Measurements from ENCODE around the gene ADAM8. TPM values are rescaled to one million over a fixed set of nuclear protein-coding genes. Genes with fewer than 3 reads are reported as not detected.

Gene ADAM8
- total RNA-seq, 2 donors from 2014 or later, result 157 to 188 TPM

DNA sequence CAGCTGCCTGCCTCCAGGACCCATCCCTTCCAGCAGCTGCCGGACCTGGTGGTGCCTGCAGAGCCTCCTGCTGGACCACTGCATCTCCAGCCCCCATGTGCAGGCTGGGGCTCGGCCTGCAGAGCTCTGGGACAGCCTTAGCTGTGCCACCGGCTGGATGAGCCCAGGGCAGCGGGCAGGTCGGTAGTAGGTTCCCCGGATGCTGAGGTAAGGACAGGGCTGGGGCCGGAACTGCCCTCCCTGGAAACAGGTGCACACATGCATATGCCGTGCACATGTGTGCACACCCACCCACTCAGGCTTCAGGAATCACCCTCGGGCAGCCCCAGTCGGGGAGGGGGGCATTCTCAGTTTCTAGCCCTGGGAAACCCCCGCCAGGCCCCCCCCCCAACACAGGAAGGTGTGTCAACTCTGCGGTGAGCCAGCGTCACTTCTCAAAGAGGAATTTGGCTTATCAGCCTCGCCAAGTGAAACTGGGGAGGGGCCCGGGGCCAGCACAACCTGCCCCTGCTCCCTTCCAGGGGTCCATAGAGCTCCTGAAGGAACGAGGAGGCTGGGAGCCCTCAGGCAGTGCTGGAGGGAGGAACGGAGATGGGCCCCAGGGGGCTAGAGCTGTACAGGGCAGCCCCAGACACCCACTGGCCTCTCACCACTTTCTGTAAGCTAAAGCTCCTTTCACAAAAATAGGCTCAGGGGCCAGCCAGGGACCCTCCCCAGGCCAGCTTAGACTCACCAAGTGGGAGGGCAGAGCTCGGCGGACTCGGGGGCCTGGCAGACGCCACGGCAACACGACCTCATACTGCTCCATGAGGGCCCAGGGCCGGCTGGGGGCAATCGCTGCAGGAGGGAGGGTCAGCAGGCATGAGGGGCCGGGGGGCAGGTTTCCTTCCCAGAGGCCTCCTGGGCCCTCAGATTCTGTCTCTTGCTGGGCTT, 1.7 kb downstream of the ADAM8 start:
- DNase-seq (peak; percentile 71 to 84 (median 74)), ATAC-seq (peak; percentile 78)
- H3K9me3 ChIP-seq (ENCODE audit: control insufficient read depth, low read length, poor library complexity, severe bottlenecking), result no peaks in the 10 kb centered on the region
- Mint-ChIP-seq H3K36me3 (ENCODE audit: low read depth) (no peaks in the 10 kb centered on the region), H3K4me3 (peak overlapping the region; percentile 95), H3K27ac (peak overlapping the region; percentile 96), H3K4me1 (peaks cover 24% of the 10 kb centered on the region), H3K27me3 (no peaks in the 10 kb centered on the region)

DNA sequence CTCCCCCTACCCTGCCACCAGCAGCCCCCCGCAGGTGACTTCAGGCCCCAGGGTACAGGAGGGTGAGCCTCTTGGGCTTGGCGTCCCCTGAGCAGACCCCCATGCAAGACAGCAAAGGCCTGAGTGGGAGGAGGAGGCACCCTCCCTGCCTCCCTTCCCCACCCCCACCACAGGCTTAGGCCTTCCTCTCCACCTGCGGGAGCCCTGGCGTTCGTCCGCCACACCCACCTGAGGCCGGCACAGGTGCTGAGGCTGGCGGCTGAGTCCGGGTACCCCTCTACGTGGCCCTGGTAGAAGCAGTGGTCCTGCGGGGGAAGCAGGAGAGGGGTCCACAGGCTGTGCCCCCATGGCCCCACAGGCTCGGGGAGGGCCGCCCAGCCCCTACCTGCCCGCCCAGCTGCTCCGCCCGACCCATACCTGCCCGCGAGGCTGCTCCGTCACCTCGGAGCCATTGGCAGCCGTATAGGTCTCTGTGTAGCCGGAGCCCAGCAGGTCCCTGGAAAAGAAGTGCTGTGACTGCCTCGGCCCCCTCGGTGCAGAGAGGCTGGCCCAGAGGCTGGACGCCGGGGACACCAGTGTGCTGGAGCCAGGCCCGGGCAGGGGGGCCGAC, 3.0 kb downstream of the ADAM8 start:
- Mint-ChIP-seq H3K27me3 (no peaks in the 10 kb centered on the region), H3K4me1 (peaks cover 15% of the 10 kb centered on the region), H3K27ac (no peak overlapping the region), H3K4me3 (peak overlapping the region; percentile 28), H3K36me3 (ENCODE audit: low read depth) (no peaks in the 10 kb centered on the region)
- DNase-seq (no peak), ATAC-seq (no peak)
- H3K9me3 ChIP-seq (ENCODE audit: control insufficient read depth, low read length, poor library complexity, severe bottlenecking), result no peaks in the 10 kb centered on the region

DNA sequence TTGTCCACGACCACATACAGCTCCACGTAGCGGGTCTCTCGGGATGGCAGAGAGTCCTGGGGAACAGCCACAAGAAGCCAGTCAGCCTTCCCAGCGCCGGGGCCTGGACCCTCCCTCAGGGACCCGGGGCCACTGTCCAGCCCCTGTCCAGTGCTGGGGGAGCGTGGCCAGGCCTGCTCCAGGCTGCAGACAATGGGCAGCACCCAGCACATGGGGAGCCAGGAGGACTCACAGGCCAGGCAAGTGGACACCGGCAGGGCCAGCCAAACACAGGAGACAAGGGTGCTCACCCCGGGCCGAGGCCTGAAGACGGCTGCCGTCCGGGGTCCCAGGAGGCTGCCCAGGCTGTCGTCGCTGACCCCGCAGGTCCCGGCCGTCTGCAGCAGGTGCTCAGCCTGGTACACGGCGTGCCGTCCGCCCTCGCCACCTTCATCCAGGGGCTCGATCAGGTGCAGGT, 3.7 kb downstream of the ADAM8 start:
- H3K9me3 ChIP-seq (ENCODE audit: control insufficient read depth, low read length, poor library complexity, severe bottlenecking), result no peaks in the 10 kb centered on the region
- no peaks in the 10 kb centered on the region for H3K36me3 Mint-ChIP-seq (ENCODE audit: low read depth)
- peaks cover 11% of the 10 kb centered on the region for H3K4me1 Mint-ChIP-seq
- H3K27me3 Mint-ChIP-seq, result no peaks in the 10 kb centered on the region
- ATAC-seq (no peak), DNase-seq (no peak)
- no peak overlapping the region for H3K4me3 Mint-ChIP-seq
- no peak overlapping the region for H3K27ac Mint-ChIP-seq

DNA sequence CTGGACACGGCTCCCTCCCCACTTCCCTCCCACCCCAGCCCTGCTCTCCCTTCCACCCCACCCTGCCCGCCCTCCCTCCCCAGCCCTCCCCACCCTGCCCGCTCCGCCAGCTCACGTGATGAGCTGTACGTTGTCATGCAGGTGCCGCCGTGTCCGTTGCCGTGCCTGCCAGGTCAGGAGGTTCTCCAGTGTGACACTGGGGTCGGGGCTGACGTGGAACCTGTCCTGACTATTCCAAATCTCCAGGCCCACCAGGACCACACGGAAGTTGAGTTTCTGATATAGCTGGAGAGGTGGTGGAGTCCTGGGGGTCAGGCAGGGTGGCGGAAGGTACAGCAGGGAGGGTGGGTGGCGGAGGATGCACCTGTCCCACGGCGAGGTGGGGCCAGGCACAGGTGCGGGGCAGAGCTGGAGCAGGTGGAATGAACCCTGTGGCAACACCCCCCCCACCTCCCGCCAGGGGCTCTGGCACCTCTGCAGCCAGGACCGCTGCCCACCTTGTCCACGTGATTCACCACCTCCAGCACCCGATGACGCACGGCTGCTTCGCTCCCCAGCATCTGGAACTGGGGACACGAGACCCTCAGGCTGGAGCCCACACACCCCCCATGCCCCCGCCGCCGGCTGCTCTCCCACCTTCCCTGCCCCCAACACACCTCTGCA, 4.2 kb downstream of the ADAM8 start:
- no peak for DNase-seq
- H3K4me3 Mint-ChIP-seq, result peak overlapping the region; percentile 33
- H3K36me3 Mint-ChIP-seq (ENCODE audit: low read depth), result no peaks in the 10 kb centered on the region

DNA sequence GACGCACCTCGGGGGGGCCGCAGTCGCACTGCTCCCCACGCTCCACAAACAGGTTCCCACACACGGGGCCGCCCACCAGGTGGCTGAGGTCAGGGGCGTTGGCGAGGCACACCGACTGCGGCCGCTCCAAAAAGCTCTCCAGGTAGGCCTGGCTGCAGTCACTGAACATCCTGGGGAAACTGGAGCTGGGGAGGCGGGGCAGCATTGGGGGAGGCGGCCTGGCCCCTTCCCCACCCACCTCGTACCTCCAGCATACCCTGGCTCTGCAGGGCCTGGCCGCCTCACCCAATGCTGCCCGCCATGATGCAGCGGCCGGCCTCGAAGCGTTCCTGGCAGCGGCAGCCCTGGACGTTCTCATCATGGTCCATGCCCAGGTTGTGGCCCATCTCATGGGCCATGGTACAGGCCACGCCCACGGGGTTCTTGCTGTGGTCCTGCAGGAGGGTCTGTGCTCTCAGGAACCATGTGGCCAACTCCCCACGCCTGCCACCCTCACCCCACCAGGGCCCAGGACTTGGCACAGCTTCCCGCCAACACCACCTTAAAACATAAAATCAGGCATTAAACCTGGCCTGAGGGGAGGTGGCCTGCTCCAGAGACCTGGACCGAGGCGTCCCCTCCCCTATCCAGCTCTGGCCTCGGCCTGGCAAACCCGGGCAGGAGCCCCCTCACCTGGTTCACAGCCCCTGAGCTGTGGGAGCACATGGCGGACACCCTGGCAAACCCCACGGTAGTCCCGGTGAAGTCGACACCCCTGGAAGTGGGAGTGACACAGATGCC, 5.0 kb downstream of the ADAM8 start:
- DNase-seq (no peak), ATAC-seq (no peak)
- no peak overlapping the region for H3K4me3 Mint-ChIP-seq
- H3K36me3 Mint-ChIP-seq (ENCODE audit: low read depth), result no peaks in the 10 kb centered on the region
- no peak overlapping the region for H3K27ac Mint-ChIP-seq
- no peaks in the 10 kb centered on the region for H3K27me3 Mint-ChIP-seq
- H3K4me1 Mint-ChIP-seq, result peaks cover 5% of the 10 kb centered on the region
- H3K9me3 ChIP-seq (ENCODE audit: control insufficient read depth, low read length, poor library complexity, severe bottlenecking), result no peaks in the 10 kb centered on the region

More for the DNA sequence above, 4.2 kb downstream of the ADAM8 start:
- H3K9me3 ChIP-seq (ENCODE audit: control insufficient read depth, low read length, poor library complexity, severe bottlenecking), result no peaks in the 10 kb centered on the region
- H3K27ac Mint-ChIP-seq, result no peak overlapping the region
- ATAC-seq, result no peak
- peaks cover 6% of the 10 kb centered on the region for H3K4me1 Mint-ChIP-seq
- no peaks in the 10 kb centered on the region for H3K27me3 Mint-ChIP-seq

DNA sequence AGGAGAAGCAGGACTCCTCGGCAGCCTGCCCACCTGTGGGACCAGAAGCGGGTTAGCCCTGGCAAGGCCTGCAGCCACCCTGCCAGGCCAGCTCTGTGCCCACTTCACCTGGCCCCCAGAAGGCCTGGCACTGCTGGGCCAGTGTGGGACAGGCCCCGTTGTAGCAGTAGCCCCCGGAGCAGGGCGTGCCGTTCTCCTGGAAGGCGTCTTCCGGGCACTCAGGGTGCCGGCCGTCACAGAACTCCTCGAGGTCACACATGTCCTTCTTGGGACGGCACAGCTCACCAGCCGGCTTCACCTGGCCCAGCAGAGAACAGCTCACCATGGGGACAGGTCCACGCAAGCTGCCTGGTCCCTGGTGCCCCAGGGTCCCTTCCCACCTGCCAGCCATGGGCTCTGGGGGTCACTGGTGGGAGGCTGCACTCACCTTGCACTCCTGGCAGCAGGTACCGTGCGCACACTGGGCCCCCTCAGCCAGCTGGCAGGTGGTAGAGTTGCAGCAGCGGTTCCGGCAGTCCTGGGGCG, 5.8 kb downstream of the ADAM8 start:
- H3K9me3 ChIP-seq (ENCODE audit: control insufficient read depth, low read length, poor library complexity, severe bottlenecking), result no peaks in the 10 kb centered on the region
- Mint-ChIP-seq H3K4me1 (peaks cover 7% of the 10 kb centered on the region), H3K27me3 (no peaks in the 10 kb centered on the region), H3K4me3 (no peak overlapping the region), H3K36me3 (ENCODE audit: low read depth) (no peaks in the 10 kb centered on the region), H3K27ac (no peak overlapping the region)
- no peak for ATAC-seq
- DNase-seq, result no peak

DNA sequence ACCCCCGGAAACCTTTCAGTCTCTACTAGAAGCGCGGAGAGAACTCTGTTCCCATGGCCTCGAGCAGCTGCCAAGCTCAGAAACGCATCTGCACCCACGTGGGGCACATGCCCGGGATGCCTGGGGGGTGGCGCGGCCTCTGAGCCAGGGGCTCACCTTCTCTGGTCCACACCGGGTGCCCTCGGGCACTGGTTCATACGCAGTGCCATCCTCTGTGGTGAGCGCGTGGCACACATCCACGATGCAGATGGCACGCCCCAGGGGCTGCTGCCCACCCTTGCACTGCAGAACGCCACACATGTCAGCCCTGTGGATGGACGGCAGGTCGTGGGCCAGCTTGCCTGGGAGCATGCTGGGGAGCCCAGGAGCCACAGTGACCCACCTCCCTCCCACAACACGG, 6.5 kb downstream of the ADAM8 start:
- H3K27me3 Mint-ChIP-seq, result no peaks in the 10 kb centered on the region
- H3K27ac Mint-ChIP-seq, result no peak overlapping the region
- DNase-seq (no peak), ATAC-seq (no peak)
- peaks cover 12% of the 10 kb centered on the region for H3K4me1 Mint-ChIP-seq
- peak overlapping the region; percentile 25 for H3K4me3 Mint-ChIP-seq
- no peaks in the 10 kb centered on the region for H3K9me3 ChIP-seq (ENCODE audit: control insufficient read depth, low read length, poor library complexity, severe bottlenecking)
- H3K36me3 Mint-ChIP-seq (ENCODE audit: low read depth), result no peaks in the 10 kb centered on the region

DNA sequence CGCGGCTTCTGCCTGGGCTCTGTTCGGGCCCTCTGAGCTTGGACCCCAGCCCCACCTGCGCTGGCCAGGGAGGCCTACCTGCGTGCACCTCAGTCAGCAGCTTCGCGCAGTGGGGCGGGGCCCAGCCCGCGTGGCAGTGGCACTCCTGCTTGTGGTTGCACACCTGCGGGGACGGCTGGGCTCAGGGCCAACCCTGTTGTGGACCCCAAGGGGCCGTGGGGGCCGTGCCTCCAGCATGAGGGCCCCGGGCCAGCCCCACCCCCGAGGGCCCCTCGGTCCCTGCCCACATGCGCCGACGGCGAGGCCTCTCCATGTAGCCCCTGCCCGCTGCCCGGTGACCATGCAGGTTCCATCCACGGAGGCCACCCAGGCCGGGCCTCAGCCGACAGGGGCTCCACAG, 7.3 kb downstream of the ADAM8 start:
- H3K36me3 Mint-ChIP-seq (ENCODE audit: low read depth), result no peaks in the 10 kb centered on the region
- no peak overlapping the region for H3K4me3 Mint-ChIP-seq
- no peak for DNase-seq
- no peaks in the 10 kb centered on the region for H3K9me3 ChIP-seq (ENCODE audit: control insufficient read depth, low read length, poor library complexity, severe bottlenecking)
- ATAC-seq, result no peak
- H3K27me3 Mint-ChIP-seq, result no peaks in the 10 kb centered on the region
- H3K27ac Mint-ChIP-seq, result no peak overlapping the region
- H3K4me1 Mint-ChIP-seq, result peaks cover 15% of the 10 kb centered on the region

DNA sequence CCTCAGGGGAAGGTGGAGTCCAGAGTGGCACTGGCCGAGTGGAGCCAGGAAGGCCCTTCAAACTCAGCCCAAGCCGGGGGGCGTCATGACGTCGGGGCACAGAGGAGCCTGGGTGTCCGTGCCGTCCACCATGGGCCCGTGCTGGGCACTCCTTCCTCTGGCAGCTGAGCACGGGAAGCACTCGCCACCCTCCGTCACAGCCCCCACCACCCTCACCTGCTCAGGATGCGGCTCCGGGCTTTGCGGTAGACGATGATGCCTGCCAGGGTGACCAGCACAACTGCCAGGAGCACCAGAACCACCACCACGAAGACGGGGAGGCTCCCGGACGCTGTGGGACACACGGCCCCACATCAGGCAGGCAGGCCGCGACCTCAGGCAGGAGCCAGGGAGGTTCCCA, 8.1 kb downstream of the ADAM8 start:
- Mint-ChIP-seq H3K4me3 (no peak overlapping the region), H3K27me3 (no peaks in the 10 kb centered on the region), H3K36me3 (ENCODE audit: low read depth) (no peaks in the 10 kb centered on the region), H3K27ac (no peak overlapping the region), H3K4me1 (peaks cover 20% of the 10 kb centered on the region)
- DNase-seq (no peak), ATAC-seq (no peak)
- H3K9me3 ChIP-seq (ENCODE audit: control insufficient read depth, low read length, poor library complexity, severe bottlenecking), result no peaks in the 10 kb centered on the region

DNA sequence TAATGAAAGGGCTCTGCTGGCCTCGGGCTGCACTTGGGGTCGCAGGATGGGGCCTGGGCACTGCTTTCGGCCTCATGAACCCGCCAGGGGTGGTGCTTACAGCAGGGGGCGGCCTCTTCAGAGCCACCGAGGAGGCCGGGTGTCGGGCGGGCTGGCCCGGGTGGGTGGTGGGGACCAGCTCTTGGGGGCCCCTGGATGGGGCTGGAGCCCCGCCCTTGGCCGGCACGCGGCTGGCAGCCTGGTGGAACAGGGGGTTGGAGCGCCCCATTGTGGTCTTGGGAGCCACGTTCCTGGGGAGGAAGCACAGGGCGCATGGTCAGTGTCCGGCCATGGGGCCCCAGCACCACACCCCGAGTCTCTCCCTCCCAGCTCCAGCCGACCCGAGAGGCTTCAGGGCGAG, 8.8 kb downstream of the ADAM8 start:
- H3K4me3 Mint-ChIP-seq, result no peak overlapping the region
- H3K4me1 Mint-ChIP-seq, result peaks cover 24% of the 10 kb centered on the region
- ATAC-seq, result no peak
- no peak for DNase-seq
- no peaks in the 10 kb centered on the region for H3K36me3 Mint-ChIP-seq (ENCODE audit: low read depth)
- no peaks in the 10 kb centered on the region for H3K9me3 ChIP-seq (ENCODE audit: control insufficient read depth, low read length, poor library complexity, severe bottlenecking)
- no peaks in the 10 kb centered on the region for H3K27me3 Mint-ChIP-seq
- no peak overlapping the region for H3K27ac Mint-ChIP-seq

DNA sequence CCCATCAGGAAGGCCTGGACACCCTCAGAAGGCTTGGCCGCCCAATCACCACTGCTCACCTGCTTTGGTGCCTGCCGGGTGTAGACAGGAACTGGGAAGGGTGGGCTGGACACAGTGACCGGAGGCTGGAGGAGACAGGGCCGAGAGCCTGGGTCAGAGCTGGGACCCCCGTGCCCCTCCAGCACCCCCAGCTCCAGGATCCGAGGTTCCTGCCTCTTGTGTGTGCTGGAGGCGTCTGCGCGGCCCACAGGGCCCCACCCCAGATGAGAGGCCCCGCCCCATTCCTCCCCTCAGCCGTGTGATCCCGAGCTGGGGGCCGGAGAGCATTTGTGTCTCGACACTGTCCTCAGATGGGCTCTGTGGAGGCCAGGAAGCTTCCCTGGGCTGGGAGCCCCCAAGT, 9.4 kb downstream of the ADAM8 start:
- Mint-ChIP-seq H3K4me3 (no peak overlapping the region), H3K27ac (no peak overlapping the region), H3K27me3 (no peaks in the 10 kb centered on the region), H3K4me1 (peaks cover 24% of the 10 kb centered on the region), H3K36me3 (ENCODE audit: low read depth) (no peaks in the 10 kb centered on the region)
- H3K9me3 ChIP-seq (ENCODE audit: control insufficient read depth, low read length, poor library complexity, severe bottlenecking), result no peaks in the 10 kb centered on the region
- no peak for ATAC-seq
- DNase-seq, result no peak

DNA sequence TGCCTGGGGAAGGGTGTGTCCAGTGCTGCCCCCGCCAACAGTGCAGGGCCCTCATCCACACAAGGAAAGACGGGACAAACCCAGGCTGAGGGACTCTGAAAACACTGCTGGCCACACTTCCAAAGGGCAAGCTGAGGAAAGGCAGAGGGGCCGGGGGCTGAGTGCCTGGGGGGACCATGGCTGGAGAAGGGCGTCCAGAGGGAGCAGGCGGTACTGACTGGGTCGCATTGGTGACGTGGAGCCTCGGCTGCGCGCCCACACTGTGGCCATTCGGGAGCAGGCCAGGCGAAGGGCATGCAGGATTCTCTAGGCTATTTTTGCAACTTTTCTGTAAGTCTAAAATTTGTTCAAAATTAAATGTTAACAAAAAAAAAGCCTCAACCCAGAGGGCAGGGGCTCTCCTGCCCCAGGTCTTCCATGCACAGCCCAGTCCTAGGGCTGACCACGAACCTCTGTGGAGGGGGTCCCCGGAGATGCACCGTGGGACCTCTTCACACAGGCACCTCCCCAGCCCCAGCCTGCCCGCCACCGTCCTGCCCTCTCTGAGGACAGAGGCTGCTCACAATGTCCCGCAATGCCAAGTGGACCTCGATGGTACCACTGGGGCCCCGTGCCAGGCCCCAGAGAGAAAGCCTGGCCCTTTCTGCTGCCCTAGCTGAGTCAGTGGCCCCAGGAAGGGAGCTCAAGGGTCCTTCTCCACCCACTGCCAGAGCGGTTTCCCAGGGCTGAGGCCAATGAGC, 10.4 kb downstream of the ADAM8 start:
- ATAC-seq (no peak), DNase-seq (no peak)
- Mint-ChIP-seq H3K27me3 (no peaks in the 10 kb centered on the region), H3K36me3 (ENCODE audit: low read depth) (no peaks in the 10 kb centered on the region), H3K27ac (peak overlapping the region; percentile 34), H3K4me3 (no peak overlapping the region), H3K4me1 (peaks cover 24% of the 10 kb centered on the region)
- no peaks in the 10 kb centered on the region for H3K9me3 ChIP-seq (ENCODE audit: control insufficient read depth, low read length, poor library complexity, severe bottlenecking)
